ENCODE results near the gene HIBADH. TPM values are rescaled to one million over a fixed set of nuclear protein-coding genes. Genes with fewer than 3 reads are reported as not detected.

Gene HIBADH
- total and polyA plus RNA-seq, 2 donors (not counting 3 experiments of a cell fraction or from before 2014, with no cell fraction given): 22.6 to 30.5 TPM

DNA sequence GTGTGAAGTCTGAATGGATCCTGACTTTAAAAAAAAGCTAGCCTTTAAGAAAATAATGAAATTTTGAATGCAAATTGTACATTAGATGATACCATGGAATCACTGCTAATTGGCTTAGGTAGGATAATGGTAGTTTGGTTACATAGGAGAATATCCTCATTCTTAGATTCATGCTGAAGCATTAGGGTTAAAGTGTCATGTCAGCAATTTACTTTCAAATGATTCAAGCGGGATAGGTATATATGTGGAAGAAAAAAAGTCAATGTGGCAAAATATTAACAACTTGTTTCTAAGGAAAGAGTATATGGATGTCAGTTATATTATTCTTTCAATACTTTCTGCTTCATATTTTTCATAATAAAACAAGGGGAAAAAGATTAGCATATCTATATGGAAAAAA, 7.5 kb downstream of the HIBADH start:
- H3K27me3 ChIP-seq (ENCODE audit: control insufficient read depth in 2 of 2, insufficient read depth in 2 of 2, low read length in 2 of 2): no peaks in the 10 kb centered on the region
- intact Hi-C loops (cut with micrococcal nuclease): no loop called here
- ChIA-PET POLR2A (no interaction called here), CTCF (interaction anchor here (0.8 to 1.3 kb wide), 4 partner anchors 23 to 459 kb away, joined by 3 read pairs; no protein-coding TSS in a partner anchor)
- no peaks in the 10 kb centered on the region for H4K20me1 ChIP-seq (replicated peaks; ENCODE audit: control insufficient read depth, extremely low read depth, insufficient read depth, low read length)
- H3K36me3 ChIP-seq (ENCODE audit: control insufficient read depth in 2 of 2, extremely low read depth in 1 of 2, insufficient read depth in 2 of 2, low read length in 2 of 2): no peaks in the 10 kb centered on the region
- no peaks in the 10 kb centered on the region for H3K9me1 ChIP-seq (replicated peaks; ENCODE audit: control insufficient read depth, extremely low read depth, insufficient read depth, low read length)
- H3K27ac ChIP-seq (ENCODE audit: insufficient read depth, low read depth, low read length): no peak overlapping the region
- no peaks in the 10 kb centered on the region for H3K9me3 ChIP-seq (replicated peaks; ENCODE audit: control insufficient read depth, insufficient read depth, low read length)
- BruUV-seq (replicated peaks): no TSS peak
- no peak overlapping the region for H3K9ac ChIP-seq (replicated peaks; ENCODE audit: extremely low read depth, insufficient read depth, low read length)
- no peaks in the 10 kb centered on the region for H3K79me2 ChIP-seq (ENCODE audit: control insufficient read depth, insufficient read depth, low read length)
- no peak for TF ChIP-seq POLR2AphosphoS5 (IDR thresholded peaks at IDR 0.05; ENCODE audit: insufficient read depth, low read depth, low read length)
- DNase-seq (ENCODE audit: low read depth, low spot score) (no peak), FAIRE-seq (no peak)
- no peak overlapping the region for H3K4me3 ChIP-seq (replicated peaks in 1 of 3; ENCODE audit: insufficient read depth in 1 of 3, low read depth in 1 of 3, low read length in 3 of 3)
- H3K4me1 ChIP-seq (ENCODE audit: control insufficient read depth, extremely low read depth, insufficient read depth, low read length): no peaks in the 10 kb centered on the region
- H3K4me2 ChIP-seq (ENCODE audit: insufficient read depth, low read length): no peak overlapping the region
- dilution Hi-C loops (cut with MboI; ENCODE audit: extremely low pct_ligation_motif_present, low sequenced_read_pairs): no loop called here
- no peak overlapping the region for H2AFZ ChIP-seq (ENCODE audit: low read depth, low read length)

GRCh38 chr7:27652518-27652917, 10.2 kb downstream of the HIBADH start:
- DNase-seq (ENCODE audit: low read depth, low spot score): no peak
- no peak overlapping the region for H2AFZ ChIP-seq (ENCODE audit: low read depth, low read length)
- TF ChIP-seq, protein P1, sequence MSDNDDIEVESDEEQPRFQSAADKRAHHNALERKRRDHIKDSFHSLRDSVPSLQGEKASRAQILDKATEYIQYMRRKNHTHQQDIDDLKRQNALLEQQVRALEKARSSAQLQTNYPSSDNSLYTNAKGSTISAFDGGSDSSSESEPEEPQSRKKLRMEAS (IDR thresholded peaks at IDR 0.05; ENCODE audit: insufficient read depth, insufficient read length): no peak
- TF ChIP-seq MYC (IDR thresholded peaks at IDR 0.05; ENCODE audit: low read depth, low read length) (no peak), POLR2AphosphoS5 (IDR thresholded peaks at IDR 0.05; ENCODE audit: insufficient read depth, low read depth, low read length) (no peak), EZH2 (IDR thresholded peaks at IDR 0.05; ENCODE audit: borderline replicate concordance, low read depth, low read length, severe bottlenecking) (no peak), GATA2 (IDR thresholded peaks at IDR 0.05; ENCODE audit: insufficient read depth, insufficient read length, low read depth, low read length) (no peak), POLR2A (IDR thresholded peaks at IDR 0.05; ENCODE audit: low read depth, low read length) (no peak), FOS (IDR thresholded peaks at IDR 0.05; ENCODE audit: borderline replicate concordance, insufficient read depth, low read length) (no peak)
- H3K79me2 ChIP-seq (ENCODE audit: control insufficient read depth, insufficient read depth, low read length): no peaks in the 10 kb centered on the region
- H3K27me3 ChIP-seq (ENCODE audit: control insufficient read depth in 2 of 2, insufficient read depth in 2 of 2, low read length in 2 of 2): no peaks in the 10 kb centered on the region
- ChIA-PET POLR2A (no interaction called here), CTCF (no interaction called here)
- no peaks in the 10 kb centered on the region for H3K4me1 ChIP-seq (ENCODE audit: control insufficient read depth, extremely low read depth, insufficient read depth, low read length)
- intact Hi-C loops (cut with micrococcal nuclease) (no loop called here), dilution Hi-C loops (cut with MboI; ENCODE audit: extremely low pct_ligation_motif_present, low sequenced_read_pairs) (no loop called here)
- no peaks in the 10 kb centered on the region for H4K20me1 ChIP-seq (replicated peaks; ENCODE audit: control insufficient read depth, extremely low read depth, insufficient read depth, low read length)
- H3K4me2 ChIP-seq (ENCODE audit: insufficient read depth, low read length): no peak overlapping the region
- no peak overlapping the region for H3K9ac ChIP-seq (replicated peaks; ENCODE audit: extremely low read depth, insufficient read depth, low read length)
- H3K9me3 ChIP-seq (replicated peaks; ENCODE audit: control insufficient read depth, insufficient read depth, low read length): no peaks in the 10 kb centered on the region
- H3K27ac ChIP-seq (ENCODE audit: insufficient read depth, low read depth, low read length): no peak overlapping the region
- FAIRE-seq: no peak
- no peaks in the 10 kb centered on the region for H3K9me1 ChIP-seq (replicated peaks; ENCODE audit: control insufficient read depth, extremely low read depth, insufficient read depth, low read length)
- H3K4me3 ChIP-seq (replicated peaks in 1 of 3; ENCODE audit: insufficient read depth in 1 of 3, low read depth in 1 of 3, low read length in 3 of 3): no peak overlapping the region
- H3K36me3 ChIP-seq (ENCODE audit: control insufficient read depth in 2 of 2, extremely low read depth in 1 of 2, insufficient read depth in 2 of 2, low read length in 2 of 2): no peaks in the 10 kb centered on the region
- no TSS peak for BruUV-seq (replicated peaks)

Data from endothelial cell of umbilical vein (primary cell).